PC-3 (cell line): Measurements from ENCODE around the gene AKAIN1.

ENCODE experiments used
- EZH2 ChIP-seq: fragments of 300-600 bp; sonication (generic); IDR thresholded peaks from one replicate; pipeline ENCODE4 v1.6.1; 2017; ENCODE audit warnings: antibody characterized with exemption, mild to moderate bottlenecking, low read length; ENCODE audit not compliant: unreplicated experiment
- EZH2phosphoT487 ChIP-seq: fragments of 300-600 bp; sonication (generic); IDR thresholded peaks from 2 replicates; pipeline ENCODE4 v1.6.1; 2018; ENCODE audit warnings: mild to moderate bottlenecking, antibody characterized with exemption, low read length, borderline replicate concordance
- TF ChIP-seq, protein P1 (sequence below): fragments of 300-600 bp; sonication (generic); conservative IDR thresholded peaks from 2 replicates; pipeline ENCODE4 v1.5.1; 2017; ENCODE audit warnings: antibody characterized with exemption, low read depth, mild to moderate bottlenecking, low read length

DNA sequence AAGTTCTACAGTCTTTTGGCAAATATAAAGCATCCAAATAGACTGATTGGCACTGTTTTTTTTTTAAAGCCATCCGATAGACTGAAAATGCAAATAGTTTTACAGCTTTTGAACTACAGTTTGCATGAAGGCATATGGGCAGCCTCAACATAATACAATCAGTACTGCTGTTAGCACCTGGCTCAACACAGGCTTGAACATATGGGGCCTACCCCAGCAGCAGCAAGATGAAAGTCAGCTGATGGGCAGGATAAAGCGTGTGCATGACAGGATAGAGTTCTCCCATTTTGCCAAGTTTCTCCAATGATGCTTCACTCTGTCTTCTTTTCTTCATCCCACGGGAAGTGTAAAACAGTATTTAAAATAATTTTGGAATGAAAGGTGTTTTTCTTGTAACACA is 1.3 kb upstream of the AKAIN1 start:
- TF ChIP-seq, protein P1, sequence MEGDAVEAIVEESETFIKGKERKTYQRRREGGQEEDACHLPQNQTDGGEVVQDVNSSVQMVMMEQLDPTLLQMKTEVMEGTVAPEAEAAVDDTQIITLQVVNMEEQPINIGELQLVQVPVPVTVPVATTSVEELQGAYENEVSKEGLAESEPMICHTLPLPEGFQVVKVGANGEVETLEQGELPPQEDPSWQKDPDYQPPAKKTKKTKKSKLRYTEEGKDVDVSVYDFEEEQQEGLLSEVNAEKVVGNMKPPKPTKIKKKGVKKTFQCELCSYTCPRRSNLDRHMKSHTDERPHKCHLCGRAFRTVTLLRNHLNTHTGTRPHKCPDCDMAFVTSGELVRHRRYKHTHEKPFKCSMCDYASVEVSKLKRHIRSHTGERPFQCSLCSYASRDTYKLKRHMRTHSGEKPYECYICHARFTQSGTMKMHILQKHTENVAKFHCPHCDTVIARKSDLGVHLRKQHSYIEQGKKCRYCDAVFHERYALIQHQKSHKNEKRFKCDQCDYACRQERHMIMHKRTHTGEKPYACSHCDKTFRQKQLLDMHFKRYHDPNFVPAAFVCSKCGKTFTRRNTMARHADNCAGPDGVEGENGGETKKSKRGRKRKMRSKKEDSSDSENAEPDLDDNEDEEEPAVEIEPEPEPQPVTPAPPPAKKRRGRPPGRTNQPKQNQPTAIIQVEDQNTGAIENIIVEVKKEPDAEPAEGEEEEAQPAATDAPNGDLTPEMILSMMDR: no peak
- TF ChIP-seq EZH2phosphoT487: no peak
- no peak for TF ChIP-seq EZH2
